Prostate gland (tissue), 2 donors: ENCODE results near the gene BEAN1. TPM values are rescaled to one million over a fixed set of nuclear protein-coding genes. Genes with fewer than 3 reads are reported as not detected.
A peak's percentile ranks its signal among the peaks of the same experiment; 100 is the strongest.

ENCODE experiments used
- DNase-seq: peaks from one replicate; pipeline ENCODE4 v3.0.0-alpha.2; 2019; ENCODE audit warnings: low spot score
- H3K27ac ChIP-seq, 2 donors: fragments of 200-600 bp; sonication (generic); 2 replicates each; pipeline ENCODE4 v1.5.1; 2017 to 2019
- H3K27me3 ChIP-seq: fragments of 200-600 bp; sonication (generic); replicated peaks from 2 replicates; pipeline ENCODE4 v1.5.1; 2019; ENCODE audit not compliant: insufficient read depth
- H3K36me3 ChIP-seq, 2 donors: fragments of 200-600 bp; sonication (generic); 1 replicate in 1 of 2; 2 replicates in 1 of 2; pipeline versions ENCODE4 v1.5.1 to v1.8.1; 2017 to 2019
- H3K4me1 ChIP-seq: fragments of 200-600 bp; sonication (generic); replicated peaks from 2 replicates; pipeline ENCODE4 v1.5.1; 2019
- H3K4me3 ChIP-seq, 2 donors: fragments of 200-600 bp; sonication (generic); 2 replicates each; pipeline ENCODE4 v1.5.1; 2017 to 2019
- H3K9me3 ChIP-seq: fragments of 200-600 bp; sonication (generic); 2 replicates; pipeline ENCODE4 v1.5.1; 2017
- POLR2A ChIP-seq: fragments of 450-650 bp; IDR thresholded peaks from one replicate; pipeline ENCODE4 v1.6.1; 2016; ENCODE audit warnings: antibody characterized with exemption, mild to moderate bottlenecking
- POLR2AphosphoS5 ChIP-seq: sonication (generic); formaldehyde crosslinking; IDR thresholded peaks from one replicate; pipeline ENCODE4 v1.6.1; 2017; ENCODE audit warnings: antibody characterized with exemption
- WGBS: methylation state at CpG from one replicate; pipeline ENCODE4 v1.1.5; 2018; 5-methylcytosine and 5-hydroxymethylcytosine counted together
- intact Hi-C: fragments of 100-400 bp; cut with DNase I; formaldehyde crosslinking; loops from one replicate; pipeline ENCODE4 v1.14.2; 2022
- total RNA-seq, 2 donors: library from RNA; depleted of rRNA; stranded (reverse); fragments of >200 nt; gene quantifications; one replicate each; pipeline ENCODE4 v1.1.0, GENCODE V29; 2016
- TF ChIP-seq, protein P1 (sequence below), 4 experiments: fragments of 200-600 bp in 2 of 4; fragments of 450-650 bp in 2 of 4; sonication (generic) in 2 of 4; IDR thresholded peaks; 1 replicate in 3 of 4; 2 replicates in 1 of 4; pipeline ENCODE4 v1.5.1; 2016 to 2019; ENCODE audit warnings: antibody characterized with exemption in 4 of 4, mild to moderate bottlenecking in 2 of 4, moderate library complexity in 2 of 4

BEAN1 gene
- total RNA-seq, 2 donors from 2014 or later: 0.14 to 0.51 TPM

DNA sequence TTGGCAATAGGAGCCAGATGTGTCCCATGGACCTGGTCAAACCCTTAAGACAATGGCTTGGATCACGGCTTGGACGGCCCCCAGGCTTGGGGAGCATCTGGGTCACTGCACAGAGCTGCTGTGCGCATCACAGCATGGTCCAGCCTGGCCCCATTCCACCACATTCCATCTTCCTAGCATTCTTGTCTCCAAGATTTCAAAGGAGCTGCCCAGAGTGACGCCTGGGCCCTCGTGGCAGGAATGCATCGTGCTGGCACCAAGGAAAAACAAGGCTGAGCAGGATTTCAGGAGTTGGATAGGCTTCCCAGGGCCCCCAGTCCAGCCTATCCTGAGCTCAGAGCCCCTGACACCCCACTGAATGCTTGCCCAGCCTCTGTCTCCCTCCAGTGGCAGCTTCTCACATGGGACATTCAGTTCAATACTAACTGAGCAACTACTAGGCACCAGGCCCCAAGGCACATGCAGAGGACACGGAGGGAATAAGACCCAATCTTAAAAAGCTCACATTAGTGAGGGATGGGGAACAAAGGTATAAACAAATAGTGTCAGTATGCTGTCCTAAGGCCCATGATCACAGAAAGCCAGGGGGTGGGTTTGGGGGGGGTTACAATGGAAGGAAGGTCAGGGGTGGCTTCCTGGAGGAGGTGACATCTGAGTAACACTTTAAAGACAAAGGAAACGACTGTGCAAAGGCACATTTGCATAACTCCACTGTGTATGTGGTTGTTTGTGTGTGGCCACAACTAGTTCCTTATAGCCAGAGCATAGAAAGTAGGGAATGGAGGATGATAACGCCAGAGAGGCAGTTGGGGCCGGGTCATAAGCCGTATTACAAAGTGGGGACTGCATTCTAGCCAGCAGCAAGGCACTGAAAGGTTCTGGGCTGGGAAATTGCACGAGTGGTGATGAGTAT lies 88.8 kb downstream of the BEAN1 start:
- 57% methylated on average over 12 of the region's 12 CpGs for WGBS
- H3K4me3 ChIP-seq: no peak overlapping the region
- DNase-seq: no peak
- no peaks in the 10 kb centered on the region for H3K36me3 ChIP-seq
- TF ChIP-seq POLR2A: no peak
- no peak for TF ChIP-seq POLR2AphosphoS5
- TF ChIP-seq, protein P1, sequence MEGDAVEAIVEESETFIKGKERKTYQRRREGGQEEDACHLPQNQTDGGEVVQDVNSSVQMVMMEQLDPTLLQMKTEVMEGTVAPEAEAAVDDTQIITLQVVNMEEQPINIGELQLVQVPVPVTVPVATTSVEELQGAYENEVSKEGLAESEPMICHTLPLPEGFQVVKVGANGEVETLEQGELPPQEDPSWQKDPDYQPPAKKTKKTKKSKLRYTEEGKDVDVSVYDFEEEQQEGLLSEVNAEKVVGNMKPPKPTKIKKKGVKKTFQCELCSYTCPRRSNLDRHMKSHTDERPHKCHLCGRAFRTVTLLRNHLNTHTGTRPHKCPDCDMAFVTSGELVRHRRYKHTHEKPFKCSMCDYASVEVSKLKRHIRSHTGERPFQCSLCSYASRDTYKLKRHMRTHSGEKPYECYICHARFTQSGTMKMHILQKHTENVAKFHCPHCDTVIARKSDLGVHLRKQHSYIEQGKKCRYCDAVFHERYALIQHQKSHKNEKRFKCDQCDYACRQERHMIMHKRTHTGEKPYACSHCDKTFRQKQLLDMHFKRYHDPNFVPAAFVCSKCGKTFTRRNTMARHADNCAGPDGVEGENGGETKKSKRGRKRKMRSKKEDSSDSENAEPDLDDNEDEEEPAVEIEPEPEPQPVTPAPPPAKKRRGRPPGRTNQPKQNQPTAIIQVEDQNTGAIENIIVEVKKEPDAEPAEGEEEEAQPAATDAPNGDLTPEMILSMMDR (IDR thresholded peaks at IDR 0.05): peak in 2 of 4 experiments; percentile 25 to 36
- no peaks in the 10 kb centered on the region for H3K9me3 ChIP-seq
- peaks cover 32% of the 10 kb centered on the region for H3K4me1 ChIP-seq
- H3K27ac ChIP-seq: peak overlapping the region; percentile 96
- H3K27me3 ChIP-seq: no peaks in the 10 kb centered on the region
- intact Hi-C loops: loop anchor here (5.0 kb wide), 2 partner anchors 34 to 36 kb away; partner anchors contain the start of genes CKLF and TK2

DNA sequence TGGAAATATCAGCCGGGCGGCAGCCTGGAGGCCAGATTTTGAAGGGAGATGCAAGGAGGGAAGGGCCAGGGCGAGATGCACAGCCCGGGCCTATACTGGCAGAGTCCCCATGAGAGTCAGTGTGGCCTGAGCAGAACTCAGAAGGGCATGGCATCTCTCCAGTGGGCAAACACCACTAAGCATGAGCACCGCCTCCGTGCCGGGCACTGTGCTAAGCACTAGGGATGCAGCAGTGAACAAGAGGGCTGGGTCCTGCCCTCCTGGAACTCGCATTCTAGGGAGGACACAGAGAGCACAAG lies 89.4 kb downstream of the BEAN1 start:
- WGBS: 9% methylated on average over 8 of the region's 8 CpGs
- Histone ChIP-seq H3K27me3 (no peaks in the 10 kb centered on the region), H3K4me3 (no peak overlapping the region), H3K9me3 (no peaks in the 10 kb centered on the region), H3K27ac (peak overlapping the region; percentile 96), H3K4me1 (peaks cover 26% of the 10 kb centered on the region), H3K36me3 (no peaks in the 10 kb centered on the region)
- intact Hi-C loops: loop anchor here (5.0 kb wide), 2 partner anchors 34 to 36 kb away; partner anchors contain the start of genes CKLF and TK2
- no peak for DNase-seq
- TF ChIP-seq POLR2A (no peak), POLR2AphosphoS5 (no peak)
- TF ChIP-seq, protein P1 (IDR thresholded peaks at IDR 0.05): no peak

DNA sequence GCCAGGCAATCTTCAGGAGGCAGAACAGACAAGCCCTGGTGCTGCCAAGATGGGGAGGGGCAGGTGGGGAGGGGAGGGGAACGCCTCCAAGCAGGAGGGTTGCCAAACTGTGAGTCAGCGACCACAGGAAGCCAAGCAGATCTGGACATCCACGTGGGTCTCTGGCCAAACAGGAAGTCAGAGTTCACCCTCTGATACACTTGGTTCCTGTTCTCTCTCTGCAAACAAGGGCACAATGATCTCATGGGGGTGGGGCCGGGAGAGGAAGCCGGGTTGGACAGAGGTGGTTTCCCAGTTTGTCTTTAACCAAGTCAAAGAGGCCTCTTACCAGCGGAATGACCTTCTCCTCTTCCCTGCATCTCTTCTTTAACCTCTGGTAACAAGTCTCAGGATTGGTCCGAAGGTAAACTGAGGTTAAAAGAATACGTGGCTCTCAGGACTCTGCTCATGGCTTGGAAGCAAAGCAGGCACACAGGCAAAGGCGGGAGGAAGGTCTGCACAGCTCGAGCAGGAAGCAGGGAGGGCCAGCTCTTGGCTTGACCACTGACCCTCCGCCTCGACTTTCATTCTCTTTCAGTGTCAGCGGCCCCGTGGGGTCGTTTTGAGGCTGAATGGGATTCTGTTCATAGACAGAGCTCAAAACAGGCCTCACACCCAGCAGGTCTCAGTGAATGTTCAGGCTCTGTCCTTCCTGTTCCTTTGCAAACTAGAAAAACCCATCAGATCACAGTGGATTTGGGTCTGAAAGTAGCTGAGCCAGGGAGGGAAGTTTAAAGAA lies 89.9 kb downstream of the BEAN1 start:
- peak; percentile 97 for DNase-seq
- TF ChIP-seq POLR2A (peak; percentile 32), POLR2AphosphoS5 (peak; percentile 99)
- TF ChIP-seq, protein P1 (IDR thresholded peaks at IDR 0.05): no peak
- no peaks in the 10 kb centered on the region for H3K27me3 ChIP-seq
- peaks cover 24% of the 10 kb centered on the region for H3K4me1 ChIP-seq
- peak overlapping the region; percentile 96 for H3K27ac ChIP-seq
- H3K36me3 ChIP-seq: no peaks in the 10 kb centered on the region
- WGBS: 23% methylated on average over 15 of the region's 15 CpGs
- intact Hi-C loops: loop anchor here (5.0 kb wide), 2 partner anchors 35 kb away; partner anchors contain the start of genes CKLF and TK2
- H3K9me3 ChIP-seq: no peaks in the 10 kb centered on the region
- H3K4me3 ChIP-seq: no peak overlapping the region

- Histone ChIP-seq H3K4me1 (peaks cover 24% of the 10 kb centered on the region), H3K4me3 (no peak overlapping the region)
Measured at GRCh38 chr16:66517586-66518263, 90.6 kb downstream of the BEAN1 start.

More at GRCh38 chr16:66517586-66518263, 90.6 kb downstream of the BEAN1 start:
- no peaks in the 10 kb centered on the region for H3K27me3 ChIP-seq
- H3K27ac ChIP-seq: peak overlapping the region; percentile 96
- TF ChIP-seq POLR2A (no peak), POLR2AphosphoS5 (no peak)
- TF ChIP-seq, protein P1 (IDR thresholded peaks at IDR 0.05): no peak
- no peaks in the 10 kb centered on the region for H3K36me3 ChIP-seq
- H3K9me3 ChIP-seq: no peaks in the 10 kb centered on the region
- intact Hi-C loops: loop anchor here (5.0 kb wide), 2 partner anchors 35 kb away; partner anchors contain the start of genes CKLF and TK2
- WGBS: 65% methylated on average over 8 of the region's 8 CpGs
- no peak for DNase-seq
